Stimulated activated CD4-positive, alpha-beta T cell treated with anti-CD3 and anti-CD28 coated beads, Interleukin-12 subunit alpha, Interleukin-12 subunit beta, amount 100 ng/mL, for 48 hours (primary cell): ENCODE results near the gene MSRB2.

Source experiments
- DNase-seq, 3 donors: peaks; one replicate each; pipeline ENCODE4 v3.0.0-alpha.2; 2020; ENCODE audit warnings: low read depth in 2 of 3, low spot score in 1 of 3

The MSRB2 gene

DNA sequence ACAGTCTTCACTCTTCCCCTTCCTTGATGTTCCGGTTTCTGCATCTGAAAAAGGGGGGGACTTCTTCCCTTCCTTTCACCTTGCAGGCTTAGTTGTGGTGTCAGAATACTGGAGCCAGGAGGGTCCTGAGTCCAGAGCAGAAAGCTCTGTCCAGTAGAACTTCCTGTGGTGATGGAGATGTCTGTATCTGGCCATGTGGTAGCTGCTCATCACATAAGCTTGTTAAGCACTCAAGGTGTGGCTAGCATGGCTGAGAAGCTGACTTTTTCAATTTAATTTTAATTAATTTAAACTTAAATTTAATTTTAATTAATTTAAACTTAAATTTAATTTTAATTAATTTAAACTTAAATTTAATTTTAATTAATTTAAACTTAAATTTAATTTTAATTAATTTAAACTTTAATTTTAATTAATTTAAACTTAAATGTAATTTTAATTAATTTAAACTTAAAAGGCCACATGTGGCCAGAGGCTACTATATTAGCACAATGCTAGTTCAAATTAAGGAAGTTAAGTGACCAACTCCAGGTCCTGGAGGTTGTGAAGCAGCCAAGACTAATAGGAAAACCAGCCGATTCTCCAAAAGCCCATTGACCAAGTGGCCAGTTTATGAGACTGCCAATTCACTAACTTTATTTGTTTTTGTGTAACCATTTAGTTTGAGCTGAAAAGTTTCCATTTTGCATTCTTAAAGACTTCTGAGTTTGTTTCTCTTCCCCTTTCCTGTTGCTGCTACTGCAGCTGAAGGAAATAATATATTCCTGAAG, 16.3 kb downstream of the MSRB2 start:
- DNase-seq = no peak

DNA sequence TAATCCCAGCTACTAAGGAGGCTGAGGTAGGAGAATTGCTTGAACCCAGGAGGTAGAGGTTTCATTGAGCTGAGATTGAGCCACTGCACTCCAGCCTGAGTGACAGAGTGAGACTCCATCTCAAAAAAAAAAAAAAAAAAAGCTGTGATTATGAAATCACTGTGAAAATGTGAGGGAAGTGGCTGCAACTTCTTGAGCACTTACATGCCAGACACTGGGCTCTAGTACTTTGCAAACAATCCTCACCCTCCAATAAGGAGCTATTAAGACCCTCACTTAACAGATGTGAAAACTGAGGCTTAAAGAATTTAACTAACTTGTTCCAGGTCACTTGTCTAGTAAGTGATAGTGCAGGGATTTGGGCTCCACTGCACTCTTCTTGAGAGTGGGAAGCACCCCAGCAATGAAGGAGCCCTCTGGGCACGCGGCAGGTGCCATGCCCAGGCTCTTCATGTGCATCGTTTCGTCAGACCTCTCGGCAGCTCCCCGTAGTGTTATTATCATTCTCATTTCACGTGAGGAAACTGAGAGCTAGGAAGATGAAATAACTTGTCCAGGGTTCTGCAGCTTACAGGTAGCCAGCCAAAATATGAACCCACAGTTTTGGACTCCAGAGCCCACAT, 19.0 kb downstream of the MSRB2 start:
- DNase-seq = no peak

DNA sequence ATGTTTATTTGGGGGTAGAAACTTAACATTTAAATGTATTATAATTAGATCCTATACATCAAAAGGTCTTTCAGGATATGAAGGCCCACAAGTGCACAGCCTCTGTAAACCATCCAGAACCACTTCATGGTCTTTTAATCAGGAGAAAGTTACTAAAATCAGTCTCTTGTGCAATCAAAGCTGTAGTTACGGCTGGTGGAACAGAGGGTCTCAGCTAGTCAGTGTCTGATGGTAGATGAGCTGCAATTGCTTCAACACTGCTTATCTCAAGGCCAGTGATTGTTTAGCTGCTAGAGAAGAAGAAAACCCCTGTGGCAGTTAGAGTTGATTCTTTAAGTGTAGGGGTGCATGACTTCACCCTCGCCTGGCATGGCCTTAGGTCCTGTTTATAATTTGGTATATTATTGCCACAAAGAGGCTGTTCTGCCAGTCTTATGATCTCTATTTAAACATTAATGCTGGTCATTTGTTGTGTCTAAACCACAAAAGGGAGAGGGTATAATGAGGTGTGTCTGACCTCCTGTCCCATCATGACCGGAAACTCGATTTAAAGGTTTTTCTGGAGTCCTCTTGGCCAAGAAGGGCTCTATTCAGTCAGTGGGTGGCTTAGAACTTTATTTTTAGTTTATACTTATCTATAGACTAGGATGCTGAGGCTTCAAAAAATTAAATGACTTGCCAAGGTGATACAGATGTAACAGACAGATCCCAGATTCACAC, 21.3 kb downstream of the MSRB2 start:
- DNase-seq = no peak

DNA sequence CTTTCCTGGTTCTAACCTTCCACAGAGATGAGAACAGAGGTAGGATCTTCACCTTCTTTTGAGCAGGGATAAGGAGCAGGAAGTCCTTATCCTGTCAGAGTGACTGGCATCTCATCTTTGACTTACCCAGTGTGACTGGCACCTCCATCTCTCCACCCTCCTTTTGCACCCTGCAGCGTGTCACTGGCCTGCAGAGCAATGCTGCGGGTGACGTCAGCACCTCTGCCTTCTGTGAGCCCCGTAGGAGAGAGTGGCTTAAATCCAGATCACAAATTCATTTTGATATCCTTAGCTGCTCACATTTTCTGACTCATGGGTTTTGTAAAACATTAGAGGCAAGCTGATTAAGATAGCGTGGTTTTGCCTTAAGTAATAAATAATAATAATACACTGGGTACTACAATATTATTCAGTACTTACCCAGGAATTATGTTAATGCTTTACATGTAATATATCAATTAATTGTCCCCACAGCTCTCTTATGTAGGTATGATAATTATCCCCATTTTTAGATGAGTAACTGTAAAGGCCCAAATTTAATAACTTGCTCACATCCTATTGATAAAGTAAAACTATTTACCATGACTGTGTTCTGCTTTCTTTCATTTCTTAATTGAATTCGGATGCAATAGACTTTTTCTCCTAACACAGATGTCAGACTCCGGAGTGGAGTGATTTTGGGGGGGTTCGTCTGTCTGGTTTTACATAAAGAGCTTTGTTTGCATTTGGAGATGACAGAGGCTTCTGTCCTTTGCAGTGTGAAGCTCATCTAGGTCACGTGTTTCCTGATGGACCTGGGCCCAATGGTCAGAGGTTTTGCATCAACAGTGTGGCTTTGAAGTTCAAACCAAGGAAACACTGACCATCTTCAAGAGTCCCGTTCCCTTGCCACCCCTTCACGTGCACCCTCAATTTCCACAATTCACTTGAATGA, 24.9 kb downstream of the MSRB2 start:
- no peak for DNase-seq

DNA sequence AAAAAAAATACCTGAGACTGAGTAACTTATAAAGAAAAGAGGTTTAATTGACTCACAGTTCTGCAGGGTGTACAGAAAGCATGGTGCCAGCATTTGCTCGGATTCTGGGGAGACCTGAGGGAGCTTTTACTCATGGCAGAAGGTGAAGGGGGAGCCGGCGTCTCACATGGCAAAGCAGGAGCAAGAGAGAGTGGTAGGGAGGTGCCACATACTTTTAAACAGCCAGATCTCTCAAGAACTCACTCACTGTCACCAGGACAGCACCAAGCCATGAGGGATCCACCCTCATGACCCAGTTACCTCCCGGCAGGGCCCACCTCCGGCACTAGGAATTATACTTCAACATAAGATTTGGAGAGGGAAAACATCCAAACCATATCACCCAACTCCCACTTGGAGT, 25.8 kb downstream of the MSRB2 start:
- DNase-seq = no peak

DNA sequence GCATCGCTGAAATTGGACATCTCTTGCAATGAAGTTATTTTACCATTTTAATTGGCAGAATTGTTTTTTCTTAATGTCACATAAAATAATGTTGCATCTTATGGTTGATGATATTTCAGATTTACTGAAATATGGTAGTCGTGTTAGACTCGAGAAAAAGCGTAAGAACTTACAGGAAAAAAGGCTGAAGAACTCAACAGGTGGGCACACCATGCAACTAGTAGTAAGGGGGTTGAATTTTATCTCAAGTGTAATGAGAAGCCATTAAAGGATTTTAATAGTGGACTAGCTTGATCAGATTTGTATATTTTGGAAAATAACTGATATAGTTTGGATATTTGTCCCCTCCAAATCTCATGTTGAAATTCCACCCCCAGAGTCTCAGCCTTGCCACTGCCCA, 41.1 kb downstream of the MSRB2 start:
- DNase-seq = no peak

DNA sequence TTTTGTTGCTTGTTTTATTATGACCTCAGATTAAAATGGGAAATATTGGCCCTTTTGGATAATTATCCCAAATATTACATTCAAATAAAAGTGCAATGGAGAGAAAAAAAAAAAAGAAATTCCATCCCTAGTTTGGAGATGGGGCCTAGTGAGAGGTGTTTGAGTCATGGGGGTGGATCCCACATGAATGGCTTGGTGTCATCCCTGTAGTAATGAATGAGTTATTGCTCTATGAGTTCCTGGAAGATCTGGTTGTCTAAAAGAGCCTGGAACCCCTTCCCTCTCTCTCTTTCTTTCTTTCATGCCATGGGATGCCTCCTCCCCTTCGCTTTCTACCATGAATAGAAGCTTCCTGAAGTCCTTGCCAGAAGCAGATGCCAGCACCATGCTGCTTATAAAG, 44.3 kb downstream of the MSRB2 start:
- no peak for DNase-seq

GRCh38 chr10:23141995-23142394, 46.6 kb downstream of the MSRB2 start:
- no peak for DNase-seq

GRCh38 chr10:23146258-23146657, 50.9 kb downstream of the MSRB2 start:
- no peak for DNase-seq

DNA sequence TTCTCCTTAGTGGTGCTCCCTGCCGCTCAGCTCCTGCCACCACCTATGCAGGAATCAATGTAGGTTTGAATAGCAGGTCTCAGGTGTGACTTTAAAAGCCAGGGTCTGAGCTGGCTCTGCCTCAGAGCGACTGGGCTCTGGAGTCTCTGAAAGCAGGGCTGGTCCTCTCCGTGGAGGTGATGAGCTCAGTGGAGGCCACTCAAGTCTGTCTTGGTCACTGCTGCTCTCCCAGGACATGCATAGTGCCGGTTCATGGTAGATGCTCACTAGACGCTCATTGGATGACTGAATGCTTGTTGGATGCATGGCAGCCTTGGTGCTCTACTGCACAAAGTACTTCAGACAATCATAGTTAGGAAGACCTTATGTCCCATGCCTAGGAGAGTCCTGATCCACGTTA, 51.7 kb downstream of the MSRB2 start:
- no peak for DNase-seq

GRCh38 chr10:23148214-23148613, 52.8 kb downstream of the MSRB2 start:
- DNase-seq = no peak

GRCh38 chr10:23150091-23150490, 54.7 kb downstream of the MSRB2 start:
- DNase-seq = no peak

DNA sequence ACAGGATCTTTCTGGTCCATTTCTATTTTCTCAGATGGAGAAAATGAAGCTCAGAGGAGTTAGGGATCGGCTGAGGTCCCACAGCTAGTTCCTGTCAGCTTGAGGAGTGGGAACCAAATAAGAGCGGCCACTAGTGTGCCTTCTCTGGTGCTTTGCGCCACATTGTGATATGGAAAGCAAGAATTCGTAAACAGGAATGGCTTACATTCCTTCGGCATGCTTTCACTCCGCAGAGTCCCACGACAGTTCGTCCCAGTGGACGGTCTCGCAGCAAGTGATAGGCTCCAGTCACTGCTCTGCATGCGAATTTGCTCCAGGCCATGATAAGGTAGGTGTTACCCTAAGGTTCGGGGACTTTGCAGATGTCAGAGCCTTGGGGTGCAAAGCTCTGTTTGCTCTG, 55.2 kb downstream of the MSRB2 start:
- DNase-seq = no peak

DNA sequence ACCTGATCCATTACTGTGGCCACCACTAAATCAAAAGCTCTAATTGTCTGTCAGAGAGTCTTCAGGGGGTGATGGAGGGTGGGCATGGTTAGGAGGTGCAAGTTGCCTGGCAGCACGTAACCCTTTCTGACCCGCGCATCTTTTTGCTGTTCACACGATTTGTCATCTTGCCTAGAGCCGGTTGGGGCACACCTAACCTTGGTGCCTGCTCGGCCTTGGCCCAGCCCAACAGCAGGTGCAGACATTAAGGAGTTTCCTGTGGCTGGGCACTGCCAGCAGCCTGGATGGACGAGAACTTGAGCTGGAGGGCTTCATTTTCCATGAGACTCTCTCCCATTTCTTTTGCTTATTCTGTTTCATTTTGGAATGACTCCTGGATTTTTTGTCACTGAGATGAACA, 55.7 kb downstream of the MSRB2 start:
- DNase-seq = no peak

DNA sequence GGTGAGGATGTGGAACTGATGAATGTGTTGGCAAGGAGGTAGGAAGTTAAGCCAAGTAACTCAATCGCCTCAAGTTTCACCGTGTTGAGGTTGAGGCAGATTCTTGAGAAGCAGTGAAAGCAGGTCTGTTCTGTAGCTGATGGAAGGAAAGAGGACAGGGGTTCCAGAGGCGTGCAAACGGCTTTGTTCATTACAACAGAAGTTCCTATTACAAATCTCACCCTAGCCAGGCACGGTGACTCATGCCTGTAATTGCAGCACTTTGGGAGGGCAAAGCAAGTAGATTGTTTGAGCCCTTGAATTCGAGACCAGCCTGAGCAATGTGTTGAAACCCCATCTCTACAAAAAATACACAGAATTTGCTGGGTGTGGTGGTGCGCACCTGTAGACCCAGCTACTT, 59.8 kb downstream of the MSRB2 start:
- DNase-seq = no peak

DNA sequence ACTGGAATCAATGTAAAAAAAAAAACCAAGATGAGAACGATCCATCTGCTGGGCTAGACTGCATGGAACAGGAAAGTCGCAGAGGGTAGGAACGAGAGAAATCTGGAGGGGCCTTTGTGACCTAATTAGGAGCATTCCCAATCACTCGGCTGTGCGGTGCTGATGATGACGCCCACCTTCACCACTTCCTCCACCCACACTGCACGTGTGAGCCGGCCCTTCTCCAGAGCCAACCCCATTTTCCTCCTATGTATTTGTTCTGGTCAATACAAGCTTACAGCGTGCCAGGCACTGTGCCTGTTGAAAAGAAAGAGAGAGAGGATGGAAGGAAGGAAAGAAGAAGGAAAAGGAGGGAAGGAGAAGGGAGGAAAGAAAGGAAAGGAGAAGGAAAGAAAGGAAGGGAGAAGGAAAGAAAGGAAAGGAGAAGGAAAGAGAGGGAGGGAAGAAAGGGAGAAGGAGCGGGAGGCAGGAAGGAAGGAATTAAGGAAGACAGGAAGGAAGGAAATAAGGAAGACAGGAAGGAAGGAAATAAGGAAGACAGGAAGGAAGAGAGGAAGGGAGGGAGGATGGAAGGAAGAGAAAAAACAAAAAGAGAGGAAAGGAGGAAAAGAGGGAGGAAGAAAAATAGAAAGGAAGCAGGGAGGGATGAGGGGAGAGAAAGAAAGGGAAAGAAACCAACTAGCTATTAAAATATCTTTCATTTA, 61.2 kb downstream of the MSRB2 start:
- DNase-seq = no peak

GRCh38 chr10:23157239-23157681, 61.9 kb downstream of the MSRB2 start:
- DNase-seq = no peak

DNA sequence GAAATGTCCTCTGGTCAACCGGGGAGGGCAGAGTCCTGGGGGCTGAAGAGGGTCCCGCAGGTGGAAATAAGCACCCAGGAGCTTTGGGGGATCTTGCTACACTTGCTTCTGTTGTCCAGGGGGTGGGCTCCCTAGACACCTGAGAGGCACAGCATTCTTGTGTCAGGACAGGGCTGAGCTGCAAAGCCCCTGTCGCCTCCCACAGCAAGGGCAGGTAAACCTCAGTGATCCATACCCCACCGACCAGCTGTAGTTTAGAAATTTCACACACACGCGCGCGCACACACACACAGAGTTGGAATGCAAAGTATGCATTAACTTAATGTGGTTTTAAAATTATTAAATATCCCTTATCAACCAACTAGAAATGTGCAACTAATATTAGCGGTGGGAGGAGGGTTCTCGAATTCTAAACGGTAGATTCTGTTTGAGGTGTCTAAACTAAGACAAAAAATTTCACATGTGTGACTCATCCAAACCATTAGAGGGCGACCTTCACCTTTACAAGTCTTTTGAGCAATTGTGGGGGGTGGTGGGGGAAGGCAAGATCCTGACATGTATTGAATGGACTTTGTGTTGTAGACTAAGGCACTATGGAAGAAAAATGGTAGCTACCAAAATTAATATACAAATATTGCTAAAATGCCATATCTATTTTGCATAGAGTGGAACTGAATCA, 62.5 kb downstream of the MSRB2 start:
- DNase-seq = no peak

GRCh38 chr10:23158370-23158769, 63.0 kb downstream of the MSRB2 start:
- peak; percentile 5 to 25 (median 20) for DNase-seq
